ENCODE data around the gene RAP1B.

RAP1B gene

GRCh38 chr12:68579254-68579653, 31.4 kb upstream of the RAP1B start:
- Histone ChIP-seq H3K36me3 (ENCODE audit: insufficient read depth, low read length) (no peaks in the 10 kb centered on the region), H3F3A (ENCODE audit: low read depth) (no peaks in the 10 kb centered on the region), H2AFZ (ENCODE audit: low read length) (no peak overlapping the region)

GRCh38 chr12:68580911-68581310, 29.8 kb upstream of the RAP1B start:
- H3K4me2 ChIP-seq (ENCODE audit: low read depth, low read length, poor library complexity, severe bottlenecking) = no peak overlapping the region
- TF ChIP-seq CTCF (conservative IDR thresholded peaks at IDR 0.05; ENCODE audit: low read length) (no peak), EZH2phosphoT487 (IDR thresholded peaks at IDR 0.05; ENCODE audit: borderline replicate concordance) (no peak)
- no peak overlapping the region for H3K9ac ChIP-seq (ENCODE audit: low read depth, low read length, poor library complexity, severe bottlenecking)
- H3K36me3 ChIP-seq (ENCODE audit: insufficient read depth, low read length) = no peaks in the 10 kb centered on the region
- peaks cover 36% of the 10 kb centered on the region for H3K4me1 ChIP-seq (ENCODE audit: insufficient read depth, low read length, poor library complexity, severe bottlenecking)
- no peaks in the 10 kb centered on the region for H3K79me2 ChIP-seq (ENCODE audit: insufficient read depth, low read length)
- no peaks in the 10 kb centered on the region for H3K27me3 ChIP-seq (ENCODE audit: insufficient read depth, low read length, poor library complexity, severe bottlenecking)
- no peak overlapping the region for H2AFZ ChIP-seq (ENCODE audit: low read length)
- H4K20me1 ChIP-seq (ENCODE audit: insufficient read depth, low read length, poor library complexity, severe bottlenecking) = no peaks in the 10 kb centered on the region
- no peaks in the 10 kb centered on the region for H3K9me2 ChIP-seq (replicated peaks; ENCODE audit: low read depth, low read length)
- no peaks in the 10 kb centered on the region for H3F3A ChIP-seq (ENCODE audit: low read depth)
- H3K9me3 ChIP-seq (ENCODE audit: insufficient read depth, low read depth, low read length) = no peaks in the 10 kb centered on the region
- H3K4me3 ChIP-seq (ENCODE audit: low read length, poor library complexity, severe bottlenecking) = no peak overlapping the region

More at GRCh38 chr12:68579254-68579653, 31.4 kb upstream of the RAP1B start:
- H3K4me3 ChIP-seq (ENCODE audit: low read length, poor library complexity, severe bottlenecking) = no peak overlapping the region
- no peak for TF ChIP-seq CTCF (conservative IDR thresholded peaks at IDR 0.05; ENCODE audit: low read length)
- no peak for TF ChIP-seq EZH2phosphoT487 (IDR thresholded peaks at IDR 0.05; ENCODE audit: borderline replicate concordance)
- H3K4me1 ChIP-seq (ENCODE audit: insufficient read depth, low read length, poor library complexity, severe bottlenecking) = peaks cover 36% of the 10 kb centered on the region
- no peaks in the 10 kb centered on the region for H3K9me3 ChIP-seq (ENCODE audit: insufficient read depth, low read depth, low read length)
- no peaks in the 10 kb centered on the region for H3K27me3 ChIP-seq (ENCODE audit: insufficient read depth, low read length, poor library complexity, severe bottlenecking)
- no peak overlapping the region for H3K9ac ChIP-seq (ENCODE audit: low read depth, low read length, poor library complexity, severe bottlenecking)
- no peaks in the 10 kb centered on the region for H3K9me2 ChIP-seq (replicated peaks; ENCODE audit: low read depth, low read length)
- no peaks in the 10 kb centered on the region for H4K20me1 ChIP-seq (ENCODE audit: insufficient read depth, low read length, poor library complexity, severe bottlenecking)
- no peaks in the 10 kb centered on the region for H3K79me2 ChIP-seq (ENCODE audit: insufficient read depth, low read length)
- no peak overlapping the region for H3K4me2 ChIP-seq (ENCODE audit: low read depth, low read length, poor library complexity, severe bottlenecking)

GRCh38 chr12:68581926-68582325, 28.8 kb upstream of the RAP1B start:
- Histone ChIP-seq H3K4me1 (ENCODE audit: insufficient read depth, low read length, poor library complexity, severe bottlenecking) (peaks cover 35% of the 10 kb centered on the region), H3F3A (ENCODE audit: low read depth) (no peaks in the 10 kb centered on the region), H3K9me2 (replicated peaks; ENCODE audit: low read depth, low read length) (no peaks in the 10 kb centered on the region), H3K4me2 (ENCODE audit: low read depth, low read length, poor library complexity, severe bottlenecking) (no peak overlapping the region), H2AFZ (ENCODE audit: low read length) (no peak overlapping the region), H3K9me3 (ENCODE audit: insufficient read depth, low read depth, low read length) (no peaks in the 10 kb centered on the region), H3K9ac (ENCODE audit: low read depth, low read length, poor library complexity, severe bottlenecking) (no peak overlapping the region), H3K36me3 (ENCODE audit: insufficient read depth, low read length) (no peaks in the 10 kb centered on the region), H3K79me2 (ENCODE audit: insufficient read depth, low read length) (no peaks in the 10 kb centered on the region), H4K20me1 (ENCODE audit: insufficient read depth, low read length, poor library complexity, severe bottlenecking) (no peaks in the 10 kb centered on the region), H3K27me3 (ENCODE audit: insufficient read depth, low read length, poor library complexity, severe bottlenecking) (no peaks in the 10 kb centered on the region), H3K4me3 (ENCODE audit: low read length, poor library complexity, severe bottlenecking) (no peak overlapping the region)
- TF ChIP-seq CTCF (conservative IDR thresholded peaks at IDR 0.05; ENCODE audit: low read length) (no peak), EZH2phosphoT487 (IDR thresholded peaks at IDR 0.05; ENCODE audit: borderline replicate concordance) (no peak)

Data from Loucy (cell line).